HCT116 (cell line): ENCODE results near the gene CYP4F2.

Experiments used
- EGR1 ChIP-seq: IDR thresholded peaks from 2 replicates; pipeline ENCODE4 v1.6.1; 2012; ENCODE audit warnings: low read depth
- POLR2A ChIP-seq: IDR thresholded peaks from 2 replicates; pipeline ENCODE4 v1.7.0; 2011; ENCODE audit warnings: borderline replicate concordance; ENCODE audit not compliant: insufficient read depth, insufficient read length; ENCODE audit errors: extremely low read depth
- SIN3A ChIP-seq: IDR thresholded peaks from 2 replicates; pipeline ENCODE4 v1.6.1; 2012; ENCODE audit warnings: low read depth
- TF ChIP-seq, protein P1 (sequence below), 3 experiments: fragments of 200-600 bp in 1 of 3; sonication (generic) in 1 of 3; IDR thresholded peaks in 2 of 3; conservative IDR thresholded peaks in 1 of 3; 2 replicates each; pipeline ENCODE4 v1.5.1; 2012 to 2017; ENCODE audit warnings: low read depth in 2 of 3, low read length in 2 of 3, antibody characterized with exemption in 1 of 3, borderline replicate concordance in 1 of 3, control low read depth in 1 of 3, mild to moderate bottlenecking in 1 of 3, mixed read lengths in 1 of 3, mixed run types in 1 of 3, moderate library complexity in 1 of 3; ENCODE audit not compliant: insufficient read depth in 1 of 3

DNA sequence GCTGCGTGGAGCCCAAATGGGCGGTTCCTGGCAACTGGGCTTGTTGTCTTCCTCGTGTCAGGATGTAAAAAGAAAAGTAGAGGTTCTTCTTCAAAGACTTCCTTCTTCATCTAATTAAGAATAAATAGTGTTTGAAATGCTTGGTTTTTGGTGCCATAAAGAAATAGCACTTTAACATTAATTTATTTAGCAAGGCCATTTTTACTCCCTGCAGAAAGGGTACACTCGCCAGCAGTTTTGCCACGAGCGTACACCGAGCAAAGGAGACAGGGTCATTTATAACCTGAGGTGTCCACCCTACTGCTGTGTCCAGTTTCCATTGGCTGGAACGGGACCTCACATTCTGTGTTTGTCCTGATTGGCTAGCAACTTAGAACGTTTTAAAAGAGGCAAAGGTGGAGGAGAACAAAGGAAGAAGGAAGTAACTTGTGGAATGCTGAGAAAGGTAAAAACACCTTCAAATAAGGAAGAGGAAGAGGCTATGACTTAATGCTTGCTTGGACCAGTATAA is 60.6 kb downstream of the CYP4F2 start:
- TF ChIP-seq, protein P1, sequence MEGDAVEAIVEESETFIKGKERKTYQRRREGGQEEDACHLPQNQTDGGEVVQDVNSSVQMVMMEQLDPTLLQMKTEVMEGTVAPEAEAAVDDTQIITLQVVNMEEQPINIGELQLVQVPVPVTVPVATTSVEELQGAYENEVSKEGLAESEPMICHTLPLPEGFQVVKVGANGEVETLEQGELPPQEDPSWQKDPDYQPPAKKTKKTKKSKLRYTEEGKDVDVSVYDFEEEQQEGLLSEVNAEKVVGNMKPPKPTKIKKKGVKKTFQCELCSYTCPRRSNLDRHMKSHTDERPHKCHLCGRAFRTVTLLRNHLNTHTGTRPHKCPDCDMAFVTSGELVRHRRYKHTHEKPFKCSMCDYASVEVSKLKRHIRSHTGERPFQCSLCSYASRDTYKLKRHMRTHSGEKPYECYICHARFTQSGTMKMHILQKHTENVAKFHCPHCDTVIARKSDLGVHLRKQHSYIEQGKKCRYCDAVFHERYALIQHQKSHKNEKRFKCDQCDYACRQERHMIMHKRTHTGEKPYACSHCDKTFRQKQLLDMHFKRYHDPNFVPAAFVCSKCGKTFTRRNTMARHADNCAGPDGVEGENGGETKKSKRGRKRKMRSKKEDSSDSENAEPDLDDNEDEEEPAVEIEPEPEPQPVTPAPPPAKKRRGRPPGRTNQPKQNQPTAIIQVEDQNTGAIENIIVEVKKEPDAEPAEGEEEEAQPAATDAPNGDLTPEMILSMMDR (IDR thresholded peaks at IDR 0.05 in 2 of 3, conservative IDR thresholded peaks at IDR 0.05 in 1 of 3; ENCODE audit: borderline replicate concordance in 1 of 3, insufficient read depth in 1 of 3, low read depth in 2 of 3, low read length in 2 of 3): no peak
- TF ChIP-seq POLR2A (peak; percentile 65), SIN3A (no peak; the same call in 1 of the 2 replicates), EGR1 (no peak)
